Measurements from ENCODE around the gene TBC1D9.

The TBC1D9 gene

GRCh38 chr4:140648716-140649308, 107.4 kb downstream of the TBC1D9 start:
- DNase-seq (ENCODE audit: low read depth), result no peak

- DNase-seq (ENCODE audit: low read depth), result no peak
These were observed 110.4 kb downstream of the TBC1D9 start for GRCh38 chr4:140645614-140646412.

- DNase-seq (ENCODE audit: low read depth), result no peak
These were observed 111.0 kb downstream of the TBC1D9 start for GRCh38 chr4:140645196-140645595.

- DNase-seq (ENCODE audit: low read depth), result no peak
These were observed 111.6 kb downstream of the TBC1D9 start for GRCh38 chr4:140644470-140645185.

- no peak for DNase-seq (ENCODE audit: low read depth)
These were observed 112.6 kb downstream of the TBC1D9 start for GRCh38 chr4:140643571-140644055.

- DNase-seq (ENCODE audit: low read depth), result no peak
These were observed 113.3 kb downstream of the TBC1D9 start for GRCh38 chr4:140642674-140643437.

- DNase-seq (ENCODE audit: low read depth), result no peak
These were observed 114.3 kb downstream of the TBC1D9 start for GRCh38 chr4:140641789-140642439.

- DNase-seq (ENCODE audit: low read depth), result no peak
These were observed 115.1 kb downstream of the TBC1D9 start for GRCh38 chr4:140641105-140641555.

GRCh38 chr4:140640150-140640748, 115.9 kb downstream of the TBC1D9 start:
- DNase-seq (ENCODE audit: low read depth), result no peak

GRCh38 chr4:140639066-140639465, 117.1 kb downstream of the TBC1D9 start:
- no peak for DNase-seq (ENCODE audit: low read depth)

- DNase-seq (ENCODE audit: low read depth), result no peak
These were observed 118.3 kb downstream of the TBC1D9 start for GRCh38 chr4:140637836-140638235.

GRCh38 chr4:140635606-140636005, 120.6 kb downstream of the TBC1D9 start:
- peak; percentile 15 for DNase-seq (ENCODE audit: low read depth)

GRCh38 chr4:140633951-140634350, 122.2 kb downstream of the TBC1D9 start:
- DNase-seq (ENCODE audit: low read depth), result no peak

GRCh38 chr4:140633124-140633523, 123.1 kb downstream of the TBC1D9 start:
- DNase-seq (ENCODE audit: low read depth), result no peak

GRCh38 chr4:140630246-140630645, 125.9 kb downstream of the TBC1D9 start:
- no peak for DNase-seq (ENCODE audit: low read depth)

GRCh38 chr4:140628016-140628415, 128.2 kb downstream of the TBC1D9 start:
- DNase-seq (ENCODE audit: low read depth), result no peak

GRCh38 chr4:140626661-140627376, 129.4 kb downstream of the TBC1D9 start:
- DNase-seq (ENCODE audit: low read depth), result no peak

GRCh38 chr4:140622333-140622958, 133.7 kb downstream of the TBC1D9 start:
- DNase-seq (ENCODE audit: low read depth), result no peak

- no peak for DNase-seq (ENCODE audit: low read depth)
These were observed 135.0 kb downstream of the TBC1D9 start for GRCh38 chr4:140621161-140621560.
